Measurements from ENCODE around the gene LAP3.

GRCh38 chr4:17619416-17620105 is 42.6 kb downstream of the LAP3 start:
- TF ChIP-seq CTCF (IDR thresholded peaks at IDR 0.05) (no peak), POLR2A (IDR thresholded peaks at IDR 0.05) (no peak)
